BLaER1 (cell line): ENCODE measurements around the gene MMP24OS.

ENCODE experiments used
- H3K27ac ChIP-seq: shearing (Covaris generic); formaldehyde crosslinking; 2 replicates; pipeline ENCODE4 v1.8.1; 2022
- H3K27me3 ChIP-seq: shearing (Covaris generic); formaldehyde crosslinking; 2 replicates; pipeline ENCODE4 v1.8.1; 2022
- H3K36me3 ChIP-seq: shearing (Covaris generic); formaldehyde crosslinking; 2 replicates; pipeline ENCODE4 v1.8.1; 2022
- H3K4me1 ChIP-seq: shearing (Covaris generic); formaldehyde crosslinking; 2 replicates; pipeline ENCODE4 v1.8.1; 2022
- H3K4me2 ChIP-seq: shearing (Covaris generic); formaldehyde crosslinking; 2 replicates; pipeline ENCODE4 v1.8.1; 2022
- H3K4me3 ChIP-seq: shearing (Covaris generic); formaldehyde crosslinking; 2 replicates; pipeline ENCODE4 v1.8.1; 2022
- H3K9ac ChIP-seq: shearing (Covaris generic); formaldehyde crosslinking; 2 replicates; pipeline ENCODE4 v1.8.1; 2022
- H3K9me3 ChIP-seq: shearing (Covaris generic); formaldehyde crosslinking; 2 replicates; pipeline ENCODE4 v1.8.1; 2022
- H4K20me1 ChIP-seq: shearing (Covaris generic); formaldehyde crosslinking; 2 replicates; pipeline ENCODE4 v1.8.1; 2022
- Cebpa-rat ChIP-seq: shearing (Covaris generic); IDR thresholded peaks from 2 replicates; pipeline ENCODE4 v1.8.1; 2022

MMP24OS gene

DNA sequence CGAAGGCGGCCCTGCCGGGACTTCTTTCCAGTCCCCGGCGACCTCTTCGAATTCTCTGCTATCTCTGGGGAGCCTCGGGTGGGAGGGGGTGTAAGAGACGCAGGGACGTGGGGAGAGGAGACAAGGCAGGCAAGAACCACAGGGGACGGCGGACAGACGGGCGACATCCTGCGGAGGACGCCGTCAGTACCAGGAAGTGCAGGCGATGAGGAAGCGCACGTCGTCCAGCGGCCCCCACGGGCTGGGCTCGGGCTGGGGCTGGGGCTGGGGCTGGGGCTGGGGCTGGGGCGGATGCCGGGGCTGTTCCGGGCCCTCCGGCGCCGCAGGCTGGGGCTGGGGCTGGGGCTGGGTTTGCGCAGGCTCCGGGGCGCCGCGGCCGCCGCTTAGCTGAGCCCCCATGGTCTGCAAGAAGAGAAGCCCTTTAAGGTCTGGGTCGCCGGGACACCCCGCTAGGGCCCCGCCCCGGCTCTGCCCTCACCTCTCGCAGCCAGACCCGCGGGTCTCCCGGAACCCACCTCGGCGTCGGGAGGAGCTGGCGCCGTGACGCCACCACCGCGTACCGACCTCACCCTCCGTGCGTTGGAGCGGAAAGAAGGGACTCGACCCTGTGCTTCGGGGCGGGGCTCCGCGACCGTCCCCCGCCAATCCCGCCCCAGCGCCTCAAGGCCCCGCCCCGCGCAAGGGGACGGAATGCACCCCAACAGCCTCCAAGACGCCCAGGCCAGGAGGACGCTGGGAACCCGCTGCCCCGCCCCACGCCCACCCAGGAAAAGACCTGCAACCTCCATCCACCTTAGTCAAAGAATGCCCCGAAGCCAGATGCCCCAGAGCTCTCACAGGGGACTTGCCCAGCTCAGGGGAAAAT is at the start of gene MMP24OS:
TSS of gene MMP24OS (minus strand) at position 592 of the 865 bp plus-strand sequence. CDS start at position 399, 193 bp downstream.
- no peaks in the 10 kb centered on the region for H3K9me3 ChIP-seq
- peak within 1 kb of the TSS; percentile 85 for H3K9ac ChIP-seq
- H3K4me1 ChIP-seq = peaks cover 21% of the 10 kb centered on the region
- peaks cover 79% of the 10 kb centered on the region for H3K36me3 ChIP-seq
- no peaks in the 10 kb centered on the region for H3K27me3 ChIP-seq
- TF ChIP-seq Cebpa-rat = no peak
- peak within 1 kb of the TSS; percentile 70 for H3K27ac ChIP-seq
- H4K20me1 ChIP-seq = peaks cover 68% of the 10 kb centered on the region
- H3K4me3 ChIP-seq = peak within 1 kb of the TSS; percentile 69
- H3K4me2 ChIP-seq = peak within 1 kb of the TSS; percentile 94

GRCh38 chr20:35327074-35327976 is 49.4 kb upstream of the MMP24OS start:
- no peak overlapping the region for H3K4me3 ChIP-seq
- no peaks in the 10 kb centered on the region for H4K20me1 ChIP-seq
- H3K27ac ChIP-seq = no peak overlapping the region
- peaks cover 35% of the 10 kb centered on the region for H3K36me3 ChIP-seq
- no peak for TF ChIP-seq Cebpa-rat
- no peaks in the 10 kb centered on the region for H3K9me3 ChIP-seq
- no peak overlapping the region for H3K4me2 ChIP-seq
- no peak overlapping the region for H3K9ac ChIP-seq
- H3K4me1 ChIP-seq = no peaks in the 10 kb centered on the region
- H3K27me3 ChIP-seq = no peaks in the 10 kb centered on the region

DNA sequence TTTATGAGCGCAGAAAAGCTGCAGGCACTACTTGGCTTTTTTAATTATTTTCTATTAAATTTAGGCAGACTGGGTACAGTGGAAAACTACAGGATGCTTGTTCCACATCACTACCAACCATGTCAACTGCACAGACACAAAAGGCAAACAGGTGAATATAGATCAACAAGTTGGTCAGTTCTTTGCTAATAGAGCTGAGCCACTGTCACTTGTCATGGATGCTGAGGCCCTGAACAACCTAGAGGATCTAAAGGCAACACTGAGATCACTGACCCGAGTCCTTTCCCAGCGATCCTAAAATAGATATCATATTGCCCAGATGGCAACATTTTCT is 48.8 kb upstream of the MMP24OS start:
- H3K27ac ChIP-seq = no peak overlapping the region

GRCh38 chr20:35326021-35326739 is 48.3 kb upstream of the MMP24OS start:
- no peak overlapping the region for H3K4me3 ChIP-seq
- no peak overlapping the region for H3K4me2 ChIP-seq
- no peak for TF ChIP-seq Cebpa-rat
- no peak overlapping the region for H3K27ac ChIP-seq
- no peaks in the 10 kb centered on the region for H3K9me3 ChIP-seq
- H4K20me1 ChIP-seq = no peaks in the 10 kb centered on the region
- no peak overlapping the region for H3K9ac ChIP-seq
- H3K27me3 ChIP-seq = no peaks in the 10 kb centered on the region
- H3K4me1 ChIP-seq = no peaks in the 10 kb centered on the region
- H3K36me3 ChIP-seq = peaks cover 35% of the 10 kb centered on the region

More for the DNA sequence above, 48.8 kb upstream of the MMP24OS start:
- H4K20me1 ChIP-seq = no peaks in the 10 kb centered on the region
- H3K4me1 ChIP-seq = no peaks in the 10 kb centered on the region
- H3K4me2 ChIP-seq = no peak overlapping the region
- H3K36me3 ChIP-seq = peaks cover 34% of the 10 kb centered on the region
- H3K4me3 ChIP-seq = no peak overlapping the region
- H3K27me3 ChIP-seq = no peaks in the 10 kb centered on the region
- no peak overlapping the region for H3K9ac ChIP-seq
- TF ChIP-seq Cebpa-rat = no peak
- H3K9me3 ChIP-seq = no peaks in the 10 kb centered on the region

GRCh38 chr20:35325401-35325800 is 47.5 kb upstream of the MMP24OS start:
- no peak overlapping the region for H3K9ac ChIP-seq
- no peak overlapping the region for H3K4me2 ChIP-seq
- H4K20me1 ChIP-seq = no peaks in the 10 kb centered on the region
- no peaks in the 10 kb centered on the region for H3K4me1 ChIP-seq
- H3K36me3 ChIP-seq = peaks cover 36% of the 10 kb centered on the region; the same call in 1 of the 2 replicates
- TF ChIP-seq Cebpa-rat = no peak
- H3K4me3 ChIP-seq = no peak overlapping the region
- H3K27ac ChIP-seq = no peak overlapping the region
- H3K27me3 ChIP-seq = no peaks in the 10 kb centered on the region
- no peaks in the 10 kb centered on the region for H3K9me3 ChIP-seq

DNA sequence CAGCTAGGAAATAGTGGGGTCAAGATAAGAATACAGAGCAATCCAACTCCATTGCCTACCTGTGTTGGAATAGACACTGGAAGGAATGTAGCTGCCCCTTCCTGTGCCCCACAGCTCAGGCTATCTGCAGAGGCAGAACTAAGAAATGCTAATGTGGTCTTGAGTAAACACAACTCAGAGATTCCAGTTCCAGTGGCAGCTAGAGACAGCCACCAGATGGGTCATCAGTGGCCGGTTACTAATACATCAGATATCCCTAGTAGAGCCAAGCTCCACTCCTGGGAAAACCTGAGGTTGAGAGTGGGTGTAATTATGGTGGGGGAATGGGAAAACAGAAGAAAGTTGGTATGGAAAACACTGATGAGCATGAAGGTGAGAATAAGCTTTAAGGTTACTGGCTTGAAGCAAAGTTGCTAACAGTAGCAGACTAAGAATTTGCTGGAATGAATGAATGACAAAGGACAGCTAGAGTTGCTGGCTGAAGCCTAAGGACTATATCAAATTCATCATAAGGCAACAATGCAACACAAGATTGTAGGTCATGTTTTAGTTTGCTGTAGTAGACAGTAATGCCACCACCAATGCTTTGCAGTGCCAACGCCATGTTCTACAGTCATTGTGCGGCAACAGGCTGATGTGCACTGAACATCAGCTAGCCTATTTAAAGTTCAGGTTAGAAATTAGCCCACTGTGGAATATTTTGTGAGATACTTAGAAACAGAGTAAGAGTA is 42.6 kb upstream of the MMP24OS start:
- Histone ChIP-seq H3K9me3 (no peaks in the 10 kb centered on the region), H3K27me3 (no peaks in the 10 kb centered on the region), H3K9ac (no peak overlapping the region), H3K4me2 (no peak overlapping the region), H3K27ac (no peak overlapping the region), H4K20me1 (no peaks in the 10 kb centered on the region), H3K4me1 (no peaks in the 10 kb centered on the region; the same call in 1 of the 2 replicates), H3K36me3 (peaks cover 28% of the 10 kb centered on the region; the same call in 1 of the 2 replicates), H3K4me3 (no peak overlapping the region)
- TF ChIP-seq Cebpa-rat = no peak

- TF ChIP-seq Cebpa-rat = no peak
- Histone ChIP-seq H3K9ac (no peak overlapping the region), H3K4me2 (no peak overlapping the region), H3K27me3 (no peaks in the 10 kb centered on the region), H3K4me1 (no peaks in the 10 kb centered on the region; the same call in 1 of the 2 replicates), H4K20me1 (no peaks in the 10 kb centered on the region), H3K36me3 (peaks cover 30% of the 10 kb centered on the region; the same call in 1 of the 2 replicates), H3K9me3 (no peaks in the 10 kb centered on the region), H3K4me3 (no peak overlapping the region), H3K27ac (no peak overlapping the region)
These were observed 41.9 kb upstream of the MMP24OS start for GRCh38 chr20:35319871-35320197.

DNA sequence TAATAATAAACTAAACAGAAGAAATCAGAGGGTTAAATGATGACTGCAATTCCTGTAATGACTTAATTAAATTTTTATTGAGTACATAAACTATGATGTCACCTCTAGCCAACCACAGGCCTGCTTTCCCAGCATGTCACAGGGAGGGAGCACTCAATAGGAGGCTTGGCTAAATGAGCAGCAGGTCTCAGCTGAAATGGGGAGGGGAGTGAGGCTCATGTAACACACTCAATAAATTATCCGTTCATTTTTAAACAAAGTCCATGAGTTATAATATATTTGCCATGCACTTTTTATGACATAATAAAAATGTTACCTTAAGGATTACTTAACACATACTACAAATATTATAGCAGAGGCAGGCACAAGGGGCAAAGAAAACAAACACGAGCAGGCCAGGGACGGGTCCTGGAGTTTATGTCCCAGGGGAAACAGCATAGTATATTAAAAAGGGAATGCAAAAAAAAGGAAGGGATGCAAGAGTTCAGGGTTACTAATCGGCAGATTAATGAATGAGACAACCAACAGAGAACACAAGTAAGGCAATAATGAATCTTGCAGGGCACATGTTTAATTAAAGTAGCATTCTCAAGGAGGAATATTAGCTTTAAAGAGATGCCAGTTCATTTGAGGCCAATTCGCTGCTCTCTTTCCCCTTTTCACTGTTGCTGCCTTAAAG is 41.4 kb upstream of the MMP24OS start:
- H4K20me1 ChIP-seq = no peaks in the 10 kb centered on the region

More for the DNA sequence above, 41.4 kb upstream of the MMP24OS start:
- Histone ChIP-seq H3K27me3 (no peaks in the 10 kb centered on the region), H3K4me2 (no peak overlapping the region), H3K27ac (no peak overlapping the region), H3K36me3 (peaks cover 33% of the 10 kb centered on the region), H3K9ac (no peak overlapping the region), H3K4me1 (no peaks in the 10 kb centered on the region; the same call in 1 of the 2 replicates), H3K4me3 (no peak overlapping the region), H3K9me3 (no peaks in the 10 kb centered on the region)
- TF ChIP-seq Cebpa-rat = no peak
